OCI-M2 (cell line): ENCODE data around the gene GPC5.

ENCODE experiments used
- DNase-seq: peaks from one replicate; lab custom pipeline; 2025; ENCODE audit not compliant: unreplicated experiment; lab: John Stamatoyannopoulos, UW

The GPC5 gene

DNA sequence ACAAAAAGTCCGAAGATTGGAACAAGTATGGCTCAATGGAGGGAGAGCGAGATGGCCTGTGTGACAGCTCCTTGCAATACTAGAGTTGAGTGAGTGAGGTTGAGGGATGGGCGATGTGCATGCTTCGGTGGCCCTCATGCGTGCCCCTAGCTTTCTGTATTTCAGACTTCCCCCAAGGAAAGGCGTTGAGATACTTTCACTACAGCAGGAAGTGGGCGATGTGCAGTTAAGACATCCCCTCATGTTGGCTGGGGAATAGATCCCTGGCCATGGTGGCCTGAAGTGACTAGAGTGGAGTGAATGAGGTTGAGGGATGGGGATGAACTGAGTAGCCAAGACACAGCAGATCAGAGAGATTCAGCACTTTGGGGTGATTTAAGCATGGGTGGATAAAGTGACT lies 1194.3 kb downstream of the GPC5 start:
- DNase-seq, result no peak

DNA sequence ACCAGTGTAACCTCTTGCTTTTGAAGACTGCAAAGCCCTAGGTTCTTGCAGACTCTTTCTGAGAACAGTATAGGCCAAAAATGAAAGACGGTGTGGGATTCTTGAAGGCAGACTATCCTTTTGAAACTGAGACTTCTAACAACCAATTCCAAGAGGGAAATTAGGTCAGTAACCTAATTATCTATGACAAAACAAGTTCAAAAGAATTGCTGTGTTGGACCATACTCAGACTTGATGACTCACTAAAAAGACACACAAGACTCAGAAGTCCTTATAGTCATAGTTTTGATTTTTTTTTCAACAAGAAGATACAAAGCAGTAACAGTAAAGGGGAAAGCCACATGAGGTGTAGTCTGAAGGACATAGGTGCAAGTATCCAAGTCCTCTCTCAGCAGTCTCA lies 1204.1 kb downstream of the GPC5 start:
- DNase-seq, result no peak

DNA sequence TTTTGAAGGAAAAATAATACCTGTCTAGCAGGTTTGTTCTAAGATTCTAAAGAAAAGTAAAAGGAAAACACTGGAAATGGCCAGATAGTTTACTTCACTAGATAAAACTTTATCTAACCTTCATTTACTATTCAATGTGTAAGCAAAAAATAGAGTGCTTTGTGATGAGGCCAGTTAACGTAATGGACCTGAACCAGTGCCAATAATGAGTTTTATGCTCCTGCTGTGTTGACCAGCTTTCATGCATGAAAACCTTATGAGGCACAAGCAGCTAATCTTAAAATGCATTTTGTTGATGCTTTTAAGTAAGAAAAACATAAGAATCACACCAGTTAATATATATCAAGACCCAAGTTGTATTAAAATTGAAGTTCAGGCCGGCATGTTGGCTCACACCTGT lies 1211.0 kb downstream of the GPC5 start:
- DNase-seq, result no peak

DNA sequence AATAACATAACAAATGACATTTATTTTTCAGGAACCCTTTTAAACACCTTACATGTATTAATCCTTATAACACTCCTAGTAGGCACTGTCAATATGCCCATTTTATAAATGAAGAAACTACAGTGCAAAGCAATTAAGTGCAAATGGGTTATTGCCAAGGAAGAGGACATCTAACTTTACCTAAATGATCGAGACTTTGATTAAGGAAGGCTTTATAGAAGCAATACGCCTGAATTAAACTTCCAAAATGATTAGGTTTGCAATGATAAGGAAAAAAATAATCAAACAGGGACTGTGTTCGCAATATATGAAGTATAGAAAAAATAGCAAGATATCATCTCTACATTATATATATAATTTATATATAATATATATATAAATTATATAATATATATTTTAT lies 1214.5 kb downstream of the GPC5 start:
- no peak for DNase-seq

DNA sequence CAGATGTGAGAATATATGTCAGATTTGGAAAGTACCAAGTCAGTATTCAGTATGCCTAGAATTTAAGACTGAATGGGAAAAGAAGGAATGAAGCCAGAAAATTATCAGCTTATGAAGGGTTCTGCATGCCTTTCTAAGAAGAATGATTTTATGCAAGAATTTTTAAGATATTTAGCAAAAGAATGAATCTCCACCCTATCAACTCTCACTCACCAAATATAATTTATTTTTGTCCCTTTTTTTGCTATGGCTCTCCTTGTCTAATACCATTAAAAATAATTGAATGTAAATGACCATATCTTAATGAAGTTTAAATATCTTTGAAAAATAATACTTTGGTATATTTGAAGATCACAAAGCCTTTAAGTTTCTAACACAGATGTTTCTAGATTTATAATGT lies 1215.5 kb downstream of the GPC5 start:
- DNase-seq, result no peak

DNA sequence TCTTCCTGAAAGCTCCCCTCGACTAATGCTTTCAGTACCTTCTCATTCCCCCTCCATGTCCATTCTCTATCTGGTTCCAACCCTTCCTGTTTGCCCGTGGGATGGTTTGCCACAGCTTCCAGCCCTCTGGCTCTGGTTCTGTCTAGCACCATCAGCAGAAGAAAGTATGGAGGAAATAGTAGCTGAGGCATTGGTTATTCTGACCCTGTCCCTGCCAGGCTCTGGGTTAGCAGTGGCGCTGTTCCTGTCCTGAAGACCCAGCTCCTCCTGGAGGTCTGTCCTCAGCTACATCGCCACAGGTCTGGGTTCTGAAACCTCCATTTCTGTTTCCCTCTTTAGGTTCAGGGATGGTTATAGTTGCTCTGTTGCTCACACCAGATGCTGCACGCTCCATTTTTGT lies 1223.6 kb downstream of the GPC5 start:
- no peak for DNase-seq

DNA sequence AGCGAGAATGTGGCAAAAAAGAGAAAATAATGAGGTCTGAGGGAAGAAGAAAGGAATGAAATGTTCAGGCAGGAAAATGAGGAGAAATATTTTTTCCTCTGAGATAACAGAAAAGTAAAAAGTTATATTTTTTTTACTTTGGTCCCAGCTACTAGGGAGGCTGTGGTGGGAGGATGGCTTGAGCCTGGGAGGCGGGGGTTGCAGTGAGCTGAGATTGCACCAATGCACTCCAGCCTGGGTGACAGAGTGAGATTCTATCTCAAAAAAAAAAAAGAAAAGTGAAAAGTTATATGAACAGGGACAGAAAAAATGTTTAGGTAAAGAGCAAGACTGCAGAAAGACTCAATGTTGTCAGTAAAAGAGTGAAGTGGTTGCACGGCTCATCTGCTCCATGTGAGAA lies 1224.5 kb downstream of the GPC5 start:
- DNase-seq, result no peak

DNA sequence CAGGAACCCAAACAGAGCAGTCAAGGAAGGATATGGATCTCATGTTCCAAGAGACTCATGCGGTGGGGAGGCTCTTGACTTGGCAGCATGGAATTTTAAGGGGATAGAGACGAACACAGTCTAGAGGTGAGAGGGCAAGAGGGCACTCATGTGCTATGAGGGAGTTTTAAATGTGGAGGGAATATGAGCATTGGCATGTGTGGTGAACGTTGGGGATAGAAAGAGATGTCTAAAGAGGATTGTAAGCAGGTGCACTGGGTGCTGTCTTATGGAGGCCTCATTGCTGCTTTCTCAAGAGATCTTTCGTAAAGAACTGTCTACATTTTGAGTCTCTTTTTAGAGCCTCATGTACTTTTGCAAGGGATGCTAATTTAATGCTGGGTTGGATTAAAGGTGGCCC lies 1227.9 kb downstream of the GPC5 start:
- no peak for DNase-seq

DNA sequence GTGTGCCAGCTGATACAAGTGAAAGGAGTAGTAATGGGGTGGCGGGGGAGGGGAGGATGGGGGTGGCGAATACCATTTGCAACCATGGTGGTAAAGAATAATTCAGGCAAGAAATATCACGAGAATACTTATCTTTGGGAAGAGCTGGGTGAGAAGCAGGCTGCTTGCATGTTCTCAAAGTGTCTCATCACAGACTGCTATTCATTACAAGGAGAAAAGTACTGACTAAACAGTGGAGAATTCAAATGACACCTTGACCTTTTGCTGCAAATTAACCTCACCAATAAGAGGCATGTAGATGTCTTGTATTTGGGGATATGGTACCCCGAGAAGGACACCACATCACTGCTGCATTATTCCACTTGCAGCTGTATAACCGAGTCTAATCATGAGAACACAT lies 1242.5 kb downstream of the GPC5 start:
- DNase-seq, result no peak

DNA sequence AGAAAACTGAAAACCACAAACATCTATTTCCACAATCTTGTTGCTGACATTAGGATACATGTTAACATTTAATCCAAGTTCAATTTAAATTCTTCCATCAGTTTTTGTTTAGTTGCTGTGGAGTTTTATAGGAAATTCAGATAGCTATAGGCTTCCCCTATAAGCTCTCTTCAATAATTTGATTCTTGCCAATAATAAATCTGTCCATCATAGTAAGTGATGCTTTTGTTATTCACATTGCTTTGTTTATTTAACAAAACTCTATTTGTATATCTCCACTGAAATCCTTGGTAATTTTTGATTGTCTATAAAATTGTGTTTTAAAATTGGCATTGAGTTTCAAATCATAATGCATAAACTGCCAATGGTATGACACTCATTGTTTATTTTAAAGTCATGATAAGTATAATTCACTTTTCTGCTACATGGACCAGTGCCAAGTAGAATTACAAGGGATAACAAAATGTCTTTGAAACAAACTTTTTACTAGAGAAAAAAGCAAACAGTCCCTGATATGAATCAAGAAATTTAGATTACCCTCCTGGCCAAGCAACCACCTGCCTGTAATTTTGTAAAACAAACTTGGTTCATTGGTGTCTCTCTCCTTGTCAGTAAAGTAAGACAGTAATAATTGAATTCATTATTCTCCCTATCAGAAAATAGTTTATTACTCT lies 1250.9 kb downstream of the GPC5 start:
- no peak for DNase-seq

DNA sequence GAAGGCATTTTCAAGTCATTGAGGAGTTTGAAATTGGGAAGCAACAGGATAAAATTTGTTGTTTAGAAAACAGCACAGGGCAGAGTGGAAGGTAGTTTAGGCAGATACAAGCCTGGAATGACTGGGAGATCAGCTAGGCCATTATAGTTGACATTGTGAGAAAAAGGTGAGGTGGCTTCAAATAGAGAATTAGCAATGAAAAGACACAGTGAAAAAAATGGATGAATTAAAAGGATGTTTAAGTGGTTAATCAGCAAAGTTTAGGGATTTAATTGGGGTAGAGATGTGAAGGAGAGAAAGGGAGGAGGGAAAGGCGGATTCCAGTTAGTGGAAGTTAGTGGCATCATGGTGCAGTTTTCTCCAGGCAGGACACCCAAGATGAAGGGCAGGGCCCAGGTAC lies 1257.7 kb downstream of the GPC5 start:
- DNase-seq, result no peak

DNA sequence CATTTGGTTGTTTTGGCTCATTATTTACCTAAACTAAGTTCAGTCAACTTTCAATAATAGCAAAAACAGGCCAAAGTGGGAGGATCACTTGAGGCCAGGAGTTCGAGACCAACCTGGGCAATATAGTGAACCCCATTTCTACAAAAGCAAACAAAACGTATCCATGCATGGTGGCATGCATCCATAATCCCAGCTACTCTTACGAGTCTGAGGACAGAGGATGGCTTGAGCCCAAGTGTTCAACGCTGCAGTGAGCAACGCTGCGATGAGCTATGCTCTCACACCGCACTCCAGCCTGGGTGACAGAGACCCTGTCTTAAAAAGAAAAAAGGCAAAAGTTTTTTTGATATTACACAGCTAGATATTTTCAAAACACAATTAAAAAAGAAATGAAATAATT lies 1258.2 kb downstream of the GPC5 start:
- no peak for DNase-seq

DNA sequence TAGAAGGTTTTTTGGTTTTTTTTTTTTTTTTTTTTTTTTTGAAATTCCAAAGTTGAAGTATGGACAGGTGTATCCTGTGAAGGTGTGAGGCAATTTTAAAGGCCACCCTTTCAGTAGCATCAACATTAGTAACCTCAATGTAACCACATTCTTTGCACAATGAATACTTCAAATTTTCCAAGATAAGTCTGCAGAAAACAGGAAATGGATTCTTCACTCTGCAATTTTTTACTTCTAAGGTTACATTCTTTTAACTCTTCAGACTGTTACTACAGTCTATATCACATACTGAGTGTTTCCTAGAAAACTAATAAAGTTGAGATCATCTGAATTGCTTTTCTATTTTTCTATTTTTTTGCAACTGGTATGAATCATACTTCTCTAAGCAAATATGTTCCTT lies 1259.1 kb downstream of the GPC5 start:
- DNase-seq, result no peak

DNA sequence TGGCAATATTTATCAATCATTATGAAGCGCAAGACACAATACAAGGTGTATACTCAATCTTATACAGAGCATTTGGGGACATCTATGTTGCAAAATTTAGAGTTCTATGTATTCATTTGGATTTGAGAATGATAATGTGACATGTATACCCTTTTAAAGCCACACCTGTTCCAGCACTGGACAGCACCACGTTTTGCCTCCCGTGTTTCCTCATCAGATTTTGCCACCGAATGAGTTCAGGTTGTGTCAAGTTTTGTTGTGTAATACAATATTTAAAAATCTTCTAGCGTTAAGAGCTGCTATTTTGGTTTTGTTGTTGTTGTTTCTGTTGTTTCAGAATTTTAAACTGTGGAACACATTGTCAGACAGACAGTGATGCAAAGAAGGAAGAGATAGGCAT lies 1259.9 kb downstream of the GPC5 start:
- DNase-seq, result no peak

DNA sequence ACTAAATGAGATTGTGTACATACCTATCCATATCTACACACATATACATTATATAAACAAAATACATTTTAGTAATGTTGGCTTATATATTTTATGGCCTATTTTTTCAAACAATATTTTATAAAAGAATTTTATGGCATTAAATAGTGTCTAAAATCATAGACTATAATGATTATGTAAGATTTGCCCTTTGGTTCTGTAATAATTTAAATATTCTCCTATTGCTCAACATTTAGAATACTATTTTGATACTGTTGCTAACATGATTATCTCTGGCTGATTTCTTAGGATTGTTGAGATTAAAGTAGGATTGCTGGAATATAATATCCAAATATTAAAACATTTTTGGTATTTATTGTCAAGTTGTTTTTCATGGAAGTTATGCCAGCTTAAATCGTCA lies 1263.0 kb downstream of the GPC5 start:
- no peak for DNase-seq

DNA sequence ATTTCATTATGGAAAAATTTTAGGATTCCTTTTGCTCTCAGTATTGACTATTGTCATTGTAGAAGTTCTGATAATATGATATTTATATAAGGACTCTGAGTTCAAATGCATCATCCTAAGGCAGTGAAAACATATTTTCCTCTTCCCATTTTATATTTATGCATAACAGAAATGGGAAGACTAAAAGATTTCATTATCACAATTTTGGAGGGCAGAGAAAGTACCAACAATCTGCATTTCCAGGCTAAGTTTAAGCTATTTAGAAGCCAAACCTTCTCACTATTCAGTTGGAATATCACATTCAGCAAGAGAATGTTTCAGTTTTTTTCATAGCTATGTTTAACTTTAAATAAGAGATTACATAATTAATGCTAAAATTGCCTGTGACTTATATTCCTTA lies 1269.7 kb downstream of the GPC5 start:
- no peak for DNase-seq

DNA sequence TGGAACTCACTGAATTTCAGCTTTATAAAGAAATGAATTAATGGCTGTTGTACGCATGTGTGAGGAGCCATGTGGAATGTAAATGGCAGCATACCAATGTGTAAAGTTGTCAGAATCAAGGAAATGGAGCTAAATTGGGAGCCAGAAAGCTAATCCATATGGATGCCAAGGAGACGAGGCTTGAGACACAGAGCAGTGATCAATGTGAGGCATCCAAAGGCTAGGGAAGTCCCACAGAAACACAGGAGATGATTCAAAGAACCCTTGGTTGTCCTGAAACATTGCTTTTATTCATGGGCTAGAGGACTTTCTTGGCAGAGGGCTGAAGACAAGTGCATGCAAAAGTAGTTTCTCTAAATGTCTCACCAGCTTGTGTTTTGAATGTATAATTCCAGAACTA lies 1271.7 kb downstream of the GPC5 start:
- DNase-seq, result no peak

DNA sequence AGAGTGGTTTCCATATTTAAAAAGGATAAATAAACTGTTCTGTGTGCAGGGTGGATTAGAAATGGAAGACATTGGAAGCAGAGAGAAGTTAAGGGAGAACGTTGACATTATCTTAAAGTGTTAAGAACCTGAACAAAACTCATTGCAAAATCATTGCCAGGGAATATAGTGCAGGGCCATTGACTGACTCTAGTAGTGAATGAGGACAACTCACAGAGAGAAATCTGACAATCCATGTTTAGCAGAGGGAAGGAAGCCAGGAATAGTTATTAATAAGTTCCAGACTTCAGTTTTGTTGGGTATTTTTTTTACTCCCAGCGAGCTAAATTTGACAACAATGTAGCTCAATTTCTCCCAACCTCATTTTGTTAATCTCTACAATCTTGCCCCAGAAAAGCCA lies 1273.4 kb downstream of the GPC5 start:
- no peak for DNase-seq

DNA sequence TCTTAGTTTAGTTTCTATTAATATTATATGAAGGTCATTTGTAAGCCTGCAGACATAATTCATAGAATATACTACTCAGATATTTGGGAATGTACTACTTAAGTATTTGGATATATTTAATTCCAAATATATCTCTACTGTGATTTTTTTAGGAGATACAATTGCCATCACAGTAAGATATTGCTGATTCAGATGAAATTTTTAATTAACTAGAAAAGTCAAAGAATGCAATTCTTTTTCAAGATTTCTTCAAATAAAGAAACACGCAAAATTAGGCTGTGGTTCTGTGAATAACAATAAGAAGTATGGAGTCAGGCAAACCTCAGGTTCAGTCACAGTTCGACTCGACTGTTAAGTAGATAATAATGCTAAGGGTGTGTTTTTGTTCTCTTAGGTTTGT lies 1277.8 kb downstream of the GPC5 start:
- no peak for DNase-seq

DNA sequence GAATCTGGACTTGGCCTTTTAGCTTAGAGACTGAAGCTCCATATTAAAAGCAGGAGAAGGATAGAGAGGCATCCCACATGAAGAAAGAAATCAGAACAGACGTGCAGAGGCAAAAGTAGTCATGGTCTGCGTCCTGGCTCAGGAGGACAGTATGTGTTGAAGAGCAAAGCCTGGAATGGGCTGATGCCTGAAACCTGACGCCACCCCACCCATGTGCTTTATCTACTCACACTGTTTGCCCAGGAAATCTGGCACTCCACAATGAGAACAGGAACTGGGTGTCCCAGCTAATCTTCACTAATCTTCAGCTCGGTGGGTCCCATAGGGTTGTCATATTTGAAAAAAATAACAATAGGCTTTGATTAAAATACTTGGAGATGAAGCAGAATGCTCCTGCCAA lies 1279.2 kb downstream of the GPC5 start:
- DNase-seq, result no peak

DNA sequence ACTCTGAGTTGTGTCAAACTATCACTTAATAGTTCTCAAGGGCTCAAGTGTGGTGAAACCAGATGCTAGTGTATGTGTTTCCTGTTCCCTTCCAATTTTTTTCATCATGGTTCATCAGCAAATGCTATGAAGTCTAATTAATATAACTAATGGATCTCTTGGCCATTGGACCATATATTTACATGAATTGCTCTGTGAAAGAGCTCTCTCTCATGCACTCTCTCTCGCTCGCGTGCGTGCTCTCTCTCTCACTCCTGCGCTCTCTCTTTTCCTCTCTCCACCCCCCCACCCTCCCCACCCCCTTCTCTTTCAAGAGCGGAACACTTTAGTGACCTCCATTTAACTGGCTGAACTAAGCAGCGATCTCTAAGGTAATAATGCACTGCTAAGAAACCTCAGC lies 1281.2 kb downstream of the GPC5 start:
- no peak for DNase-seq

DNA sequence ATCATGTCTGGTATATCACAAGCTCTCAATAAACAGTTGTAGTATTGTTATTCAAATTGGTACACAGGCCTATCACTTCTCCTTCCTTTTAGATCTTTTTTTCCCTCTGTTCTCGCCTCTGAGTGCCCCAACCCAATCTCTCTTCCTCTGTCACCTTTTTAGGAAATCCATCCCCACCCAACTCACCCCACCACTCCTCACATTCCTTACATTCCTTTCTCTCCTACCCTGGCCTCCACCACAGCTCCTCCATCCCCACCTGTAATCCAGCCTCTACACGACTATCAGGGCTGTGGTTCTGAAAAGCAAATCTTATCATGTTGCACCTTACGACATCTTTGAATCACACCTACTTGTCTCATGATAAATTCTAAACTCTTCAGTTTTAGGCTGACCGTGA lies 1282.8 kb downstream of the GPC5 start:
- DNase-seq, result no peak

DNA sequence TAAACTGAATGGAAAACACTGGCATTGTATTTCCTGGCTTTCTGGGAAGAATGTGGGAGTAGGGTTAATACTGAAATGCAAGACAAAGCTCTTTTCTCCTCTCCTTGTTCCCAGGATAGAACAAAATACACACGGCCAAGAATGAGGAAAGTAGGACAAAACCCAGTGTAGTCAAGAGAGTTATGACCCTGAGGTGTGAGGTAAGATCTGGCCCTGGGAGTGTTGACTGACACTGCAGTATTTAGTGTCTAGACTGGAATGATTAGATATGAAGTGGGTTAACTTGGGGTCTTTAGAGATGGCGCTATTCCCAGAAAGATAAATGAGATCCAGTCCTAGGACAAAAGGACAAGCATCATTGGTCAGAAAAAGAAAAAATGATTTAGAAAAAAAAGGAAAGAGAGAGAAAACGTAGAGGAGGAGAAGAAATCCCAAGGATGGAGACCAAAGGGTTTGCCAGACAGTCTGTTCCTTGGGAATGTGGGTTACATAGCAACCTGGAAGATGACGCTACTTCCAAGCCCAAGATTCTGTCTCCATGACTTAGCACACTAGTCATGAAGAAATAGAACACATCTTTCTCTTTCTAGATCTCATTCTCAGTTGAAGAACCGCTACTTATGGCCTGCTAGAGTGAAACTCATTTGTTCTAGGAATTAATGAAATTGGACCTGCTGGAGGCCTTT lies 1284.6 kb downstream of the GPC5 start:
- DNase-seq, result no peak
